ENCODE measurements around the gene HBZ.
A peak's percentile ranks its signal among the peaks of the same experiment; 100 is the strongest.
"Not testable (repeated sequence)": the region's sequence is repeated elsewhere in the genome, so short reads cannot be mapped to it uniquely, and the experiment has no call there.

HBZ gene

GRCh38 chr16:168424-168823 lies 16.0 kb downstream of the HBZ start:
- Histone ChIP-seq H3K9me3 (ENCODE audit: control insufficient read depth, insufficient read depth, low read length) (no peaks in the 10 kb centered on the region), H3K36me3 (ENCODE audit: control insufficient read depth, insufficient read depth, low read length) (no peaks in the 10 kb centered on the region), H3K4me1 (ENCODE audit: control insufficient read depth, insufficient read depth, low read length) (peaks cover 4% of the 10 kb centered on the region), H3K9ac (ENCODE audit: low read depth, low read length) (no peak overlapping the region), H3K4me3 (ENCODE audit: low read depth, low read length) (peak overlapping the region; percentile 8), H3K27me3 (ENCODE audit: control insufficient read depth, insufficient read depth, low read length) (peaks cover 70% of the 10 kb centered on the region)

- H3K27me3 ChIP-seq (ENCODE audit: control insufficient read depth, insufficient read depth, low read length), result peaks cover 72% of the 10 kb centered on the region
- peaks cover 4% of the 10 kb centered on the region for H3K4me1 ChIP-seq (ENCODE audit: control insufficient read depth, insufficient read depth, low read length)
- no peak overlapping the region for H3K9ac ChIP-seq (ENCODE audit: low read depth, low read length)
- no peaks in the 10 kb centered on the region for H3K36me3 ChIP-seq (ENCODE audit: control insufficient read depth, insufficient read depth, low read length)
- H3K9me3 ChIP-seq (ENCODE audit: control insufficient read depth, insufficient read depth, low read length), result no peaks in the 10 kb centered on the region
- no peak overlapping the region for H3K4me3 ChIP-seq (ENCODE audit: low read depth, low read length)
Measured at GRCh38 chr16:169014-169413, 16.6 kb downstream of the HBZ start.

- H3K4me3 ChIP-seq (ENCODE audit: low read depth, low read length); H3K9me3 ChIP-seq (ENCODE audit: control insufficient read depth, insufficient read depth, low read length); H3K4me1 ChIP-seq (ENCODE audit: control insufficient read depth, insufficient read depth, low read length); H3K36me3 ChIP-seq (ENCODE audit: control insufficient read depth, insufficient read depth, low read length); H3K9ac ChIP-seq (ENCODE audit: low read depth, low read length): not testable (repeated sequence)
- peaks cover 80% of the 10 kb centered on the region for H3K27me3 ChIP-seq (ENCODE audit: control insufficient read depth, insufficient read depth, low read length)
Measured at GRCh38 chr16:170088-170507, 17.7 kb downstream of the HBZ start.

GRCh38 chr16:170788-171187 lies 18.3 kb downstream of the HBZ start:
- H3K9ac ChIP-seq (ENCODE audit: low read depth, low read length), result no peak overlapping the region
- H3K4me3 ChIP-seq (ENCODE audit: low read depth, low read length), result no peak overlapping the region
- no peaks in the 10 kb centered on the region for H3K36me3 ChIP-seq (ENCODE audit: control insufficient read depth, insufficient read depth, low read length)
- peaks cover 4% of the 10 kb centered on the region for H3K4me1 ChIP-seq (ENCODE audit: control insufficient read depth, insufficient read depth, low read length)
- no peaks in the 10 kb centered on the region for H3K9me3 ChIP-seq (ENCODE audit: control insufficient read depth, insufficient read depth, low read length)
- peaks cover 80% of the 10 kb centered on the region for H3K27me3 ChIP-seq (ENCODE audit: control insufficient read depth, insufficient read depth, low read length)

- H3K36me3 ChIP-seq (ENCODE audit: control insufficient read depth, insufficient read depth, low read length); H3K9ac ChIP-seq (ENCODE audit: low read depth, low read length); H3K9me3 ChIP-seq (ENCODE audit: control insufficient read depth, insufficient read depth, low read length); H3K4me1 ChIP-seq (ENCODE audit: control insufficient read depth, insufficient read depth, low read length): not testable (repeated sequence)
- peaks cover 71% of the 10 kb centered on the region for H3K27me3 ChIP-seq (ENCODE audit: control insufficient read depth, insufficient read depth, low read length)
- peak within 1 kb of the TSS; percentile 18 for H3K4me3 ChIP-seq (ENCODE audit: low read depth, low read length)
Measured at GRCh38 chr16:172374-172941, 20.0 kb downstream of the HBZ start, which contains the start of gene HBA2. Gene HBA2, plus strand, starts transcription at chr16:172876. Its CDS starts 37 bp downstream, at chr16:172913.

- peaks cover 71% of the 10 kb centered on the region for H3K27me3 ChIP-seq (ENCODE audit: control insufficient read depth, insufficient read depth, low read length)
- not testable (repeated sequence) for H3K4me1 ChIP-seq (ENCODE audit: control insufficient read depth, insufficient read depth, low read length); H3K36me3 ChIP-seq (ENCODE audit: control insufficient read depth, insufficient read depth, low read length); H3K9me3 ChIP-seq (ENCODE audit: control insufficient read depth, insufficient read depth, low read length); H3K9ac ChIP-seq (ENCODE audit: low read depth, low read length)
- H3K4me3 ChIP-seq (ENCODE audit: low read depth, low read length), result peak overlapping the region; percentile 18
Measured at GRCh38 chr16:173211-173854, 20.9 kb downstream of the HBZ start.

- H3K9ac ChIP-seq (ENCODE audit: low read depth, low read length), result not testable (repeated sequence)
Measured at GRCh38 chr16:173928-174769, 21.7 kb downstream of the HBZ start.

GRCh38 chr16:175011-175949 lies 22.8 kb downstream of the HBZ start:
- Histone ChIP-seq H3K4me3 (ENCODE audit: low read depth, low read length) (peak overlapping the region; percentile 30), H3K27me3 (ENCODE audit: control insufficient read depth, insufficient read depth, low read length) (peaks cover 73% of the 10 kb centered on the region), H3K4me1 (ENCODE audit: control insufficient read depth, insufficient read depth, low read length) (no peaks in the 10 kb centered on the region), H3K36me3 (ENCODE audit: control insufficient read depth, insufficient read depth, low read length) (no peaks in the 10 kb centered on the region), H3K9me3 (ENCODE audit: control insufficient read depth, insufficient read depth, low read length) (no peaks in the 10 kb centered on the region), H3K9ac (ENCODE audit: low read depth, low read length) (no peak overlapping the region)

More at GRCh38 chr16:173928-174769, 21.7 kb downstream of the HBZ start:
- not testable (repeated sequence) for H3K4me3 ChIP-seq (ENCODE audit: low read depth, low read length); H3K9me3 ChIP-seq (ENCODE audit: control insufficient read depth, insufficient read depth, low read length); H3K36me3 ChIP-seq (ENCODE audit: control insufficient read depth, insufficient read depth, low read length); H3K4me1 ChIP-seq (ENCODE audit: control insufficient read depth, insufficient read depth, low read length)
- H3K27me3 ChIP-seq (ENCODE audit: control insufficient read depth, insufficient read depth, low read length), result peaks cover 71% of the 10 kb centered on the region

- H3K4me3 ChIP-seq (ENCODE audit: low read depth, low read length); H3K9me3 ChIP-seq (ENCODE audit: control insufficient read depth, insufficient read depth, low read length): not testable (repeated sequence)
- peaks cover 70% of the 10 kb centered on the region for H3K27me3 ChIP-seq (ENCODE audit: control insufficient read depth, insufficient read depth, low read length)
Measured at GRCh38 chr16:176006-176405, 23.6 kb downstream of the HBZ start.

GRCh38 chr16:176477-177382 lies 24.3 kb downstream of the HBZ start, which contains the start of gene HBA1:
Gene HBA1, plus strand, starts transcription at chr16:176680. Its CDS starts 37 bp downstream, at chr16:176717.
- not testable (repeated sequence) for H3K9ac ChIP-seq (ENCODE audit: low read depth, low read length); H3K4me1 ChIP-seq (ENCODE audit: control insufficient read depth, insufficient read depth, low read length); H3K36me3 ChIP-seq (ENCODE audit: control insufficient read depth, insufficient read depth, low read length); H3K9me3 ChIP-seq (ENCODE audit: control insufficient read depth, insufficient read depth, low read length)
- Histone ChIP-seq H3K4me3 (ENCODE audit: low read depth, low read length) (peak within 1 kb of the TSS; percentile 30), H3K27me3 (ENCODE audit: control insufficient read depth, insufficient read depth, low read length) (peaks cover 65% of the 10 kb centered on the region)

More at GRCh38 chr16:176006-176405, 23.6 kb downstream of the HBZ start:
- not testable (repeated sequence) for H3K36me3 ChIP-seq (ENCODE audit: control insufficient read depth, insufficient read depth, low read length); H3K9ac ChIP-seq (ENCODE audit: low read depth, low read length); H3K4me1 ChIP-seq (ENCODE audit: control insufficient read depth, insufficient read depth, low read length)
